Occipital lobe (tissue), 3 donors: ENCODE results near the gene PRRC2C. TPM values are rescaled to one million over a fixed set of nuclear protein-coding genes. Genes with fewer than 3 reads are reported as not detected.

Experiments used
- DNase-seq: peaks from one replicate; lab custom pipeline; 2025; lab: John Stamatoyannopoulos, UW
- small RNA-seq: library from RNA; depleted of rRNA; stranded (forward); fragments of <200 nt; gene quantifications from one replicate; pipeline ENCODE3, GENCODE V24; 2014
- total RNA-seq: library from RNA; depleted of rRNA; stranded (reverse); fragments of >200 nt; gene quantifications from one replicate; pipeline ENCODE4 v1.2.3, GENCODE V29; 2014

Gene PRRC2C
- total RNA-seq, 1 donor from 2014 or later = 34.2 TPM

GRCh38 chr1:171636141-171636540 is 150.8 kb downstream of the PRRC2C start:
- no peak for DNase-seq

GRCh38 chr1:171637928-171638576 is 152.7 kb downstream of the PRRC2C start:
- DNase-seq = no peak

GRCh38 chr1:171640225-171640624 is 154.9 kb downstream of the PRRC2C start:
- DNase-seq = no peak

GRCh38 chr1:171641076-171641864 is 155.9 kb downstream of the PRRC2C start:
- DNase-seq = no peak

GRCh38 chr1:171642197-171642596 is 156.9 kb downstream of the PRRC2C start:
- DNase-seq = no peak

Small RNA genes lying within 50 kb of the gene (small RNA-seq; reads per million reads assigned to genes)
- not detected for gene CYCSP53

Other genes starting within 250 kb of the PRRC2C start
- gene FMO1, start 237.0 kb upstream of the PRRC2C start, total RNA-seq = 5.8 TPM
- gene FMO4, start 171.3 kb upstream of the PRRC2C start, total RNA-seq = 1.9 TPM
- not detected for gene MYOCOS, start 136.7 kb downstream of the PRRC2C start, total RNA-seq
- not detected for gene MYOC, start 167.2 kb downstream of the PRRC2C start, total RNA-seq